ENCODE data around the gene PIK3R5.

GRCh38 chr17:8859027-8859803 lies 106.3 kb downstream of the PIK3R5 start:
- TF ChIP-seq, protein P1, sequence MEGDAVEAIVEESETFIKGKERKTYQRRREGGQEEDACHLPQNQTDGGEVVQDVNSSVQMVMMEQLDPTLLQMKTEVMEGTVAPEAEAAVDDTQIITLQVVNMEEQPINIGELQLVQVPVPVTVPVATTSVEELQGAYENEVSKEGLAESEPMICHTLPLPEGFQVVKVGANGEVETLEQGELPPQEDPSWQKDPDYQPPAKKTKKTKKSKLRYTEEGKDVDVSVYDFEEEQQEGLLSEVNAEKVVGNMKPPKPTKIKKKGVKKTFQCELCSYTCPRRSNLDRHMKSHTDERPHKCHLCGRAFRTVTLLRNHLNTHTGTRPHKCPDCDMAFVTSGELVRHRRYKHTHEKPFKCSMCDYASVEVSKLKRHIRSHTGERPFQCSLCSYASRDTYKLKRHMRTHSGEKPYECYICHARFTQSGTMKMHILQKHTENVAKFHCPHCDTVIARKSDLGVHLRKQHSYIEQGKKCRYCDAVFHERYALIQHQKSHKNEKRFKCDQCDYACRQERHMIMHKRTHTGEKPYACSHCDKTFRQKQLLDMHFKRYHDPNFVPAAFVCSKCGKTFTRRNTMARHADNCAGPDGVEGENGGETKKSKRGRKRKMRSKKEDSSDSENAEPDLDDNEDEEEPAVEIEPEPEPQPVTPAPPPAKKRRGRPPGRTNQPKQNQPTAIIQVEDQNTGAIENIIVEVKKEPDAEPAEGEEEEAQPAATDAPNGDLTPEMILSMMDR (IDR thresholded peaks at IDR 0.05) = no peak
- no peak for TF ChIP-seq POLR2A (IDR thresholded peaks at IDR 0.05)
